K562 (cell line): ENCODE data around the gene ICA1L. TPM values are rescaled to one million over a fixed set of nuclear protein-coding genes. Genes with fewer than 3 reads are reported as not detected.

Experiments used
- ARID2 ChIP-seq: fragments of 450-650 bp; IDR thresholded peaks from 2 replicates; pipeline ENCODE4 v1.6.1; 2017; ENCODE audit warnings: antibody characterized with exemption, mild to moderate bottlenecking
- FOXK2 ChIP-seq, 2 experiments: fragments of 450-650 bp; IDR thresholded peaks in 1 of 2; conservative IDR thresholded peaks in 1 of 2; 2 replicates each; pipeline ENCODE4 v1.6.1; 2016; ENCODE audit warnings: low read depth in 2 of 2, mild to moderate bottlenecking in 1 of 2
- HMG20A ChIP-seq: fragments of 450-650 bp; formaldehyde crosslinking; conservative IDR thresholded peaks from 2 replicates; pipeline ENCODE4 v1.4.0; 2020; ENCODE audit warnings: mild to moderate bottlenecking, mixed read lengths
- NCOA1 ChIP-seq: fragments of 450-650 bp; IDR thresholded peaks from 2 replicates; pipeline ENCODE4 v1.6.1; 2016; ENCODE audit warnings: low read depth
- NFIX ChIP-seq: fragments of 250-450 bp; sonication (Bioruptor Pico); IDR thresholded peaks from 2 replicates; pipeline ENCODE4 v1.4.0; 2020; ENCODE audit warnings: low read depth, mild to moderate bottlenecking, moderate library complexity
- PATZ1 ChIP-seq: fragments of 250-450 bp; sonication (Bioruptor Pico); IDR thresholded peaks from 2 replicates; pipeline ENCODE4 v1.5.0; 2020; ENCODE audit warnings: mild to moderate bottlenecking, borderline replicate concordance
- POLR2G ChIP-seq: fragments of 200-400 bp; formaldehyde crosslinking; IDR thresholded peaks from 2 replicates; pipeline ENCODE4 v1.6.1; 2017; ENCODE audit warnings: low read depth, mild to moderate bottlenecking, antibody characterized with exemption, low read length, moderate library complexity
- PRDM10 ChIP-seq: fragments of 450-650 bp; IDR thresholded peaks from 2 replicates; pipeline ENCODE4 v1.6.1; 2018; ENCODE audit not compliant: partially characterized antibody
- PTRF ChIP-seq: fragments of 450-650 bp; IDR thresholded peaks from 2 replicates; pipeline ENCODE4 v1.6.1; 2016; ENCODE audit warnings: mild to moderate bottlenecking, missing genetic modification characterization, missing compliant biosample characterization
- ZBTB11 ChIP-seq, 3 experiments: fragments of 200-800 bp in 1 of 3; fragments of 250-450 bp in 1 of 3; fragments of 450-650 bp in 1 of 3; sonication (Bioruptor Pico) in 1 of 3; sonication (Bioruptor generic) in 1 of 3; formaldehyde crosslinking in 1 of 3; IDR thresholded peaks; 2 replicates each; pipeline versions ENCODE4 v1.6.1 to v1.8.0; 2016 to 2022; ENCODE audit warnings: mild to moderate bottlenecking in 2 of 3, missing genetic modification characterization in 2 of 3, missing compliant biosample characterization in 1 of 3, moderate library complexity in 1 of 3
- ZBTB9 ChIP-seq: fragments of 450-650 bp; formaldehyde crosslinking; IDR thresholded peaks from 2 replicates; pipeline ENCODE4 v1.4.0; 2020; ENCODE audit warnings: mild to moderate bottlenecking, moderate library complexity
- ZNF121 ChIP-seq: sonication (generic); formaldehyde crosslinking; conservative IDR thresholded peaks from 2 replicates; pipeline ENCODE4 v1.8.0; 2022; ENCODE audit warnings: missing genetic modification reagents
- ZNF134 ChIP-seq: fragments of 250-450 bp; sonication (Bioruptor Pico); conservative IDR thresholded peaks from 2 replicates; pipeline ENCODE4 v1.4.0; 2020
- ZNF174 ChIP-seq: fragments of 250-450 bp; sonication (Bioruptor Pico); IDR thresholded peaks from 2 replicates; pipeline ENCODE4 v1.4.0; 2020; ENCODE audit warnings: mild to moderate bottlenecking
- ZNF274 ChIP-seq: IDR thresholded peaks from 2 replicates; pipeline ENCODE4 v1.6.1; 2011; ENCODE audit warnings: low read depth, mild to moderate bottlenecking, low read length, moderate library complexity, borderline replicate concordance
- ZNF584 ChIP-seq: fragments of 200-800 bp; sonication (Bioruptor generic); IDR thresholded peaks from 2 replicates; pipeline ENCODE4 v1.6.1; 2016; ENCODE audit warnings: low read depth, mild to moderate bottlenecking, missing genetic modification characterization, missing compliant biosample characterization
- polyA plus RNA-seq, 8 experiments: library from polyadenylated mRNA; depleted of rRNA in 4 of 8; stranded (reverse) in 5 of 8; unstranded in 3 of 8; fragments of >200 nt; fragmentation: Nextera tagmentation in 2 of 8; fragmentation: Illumina TruSeq in 1 of 8; extraction: Ambion mirVana in 2 of 8; extraction: Trizol in 1 of 8; gene quantifications; 2 replicates each; pipeline versions ENCODE4 v1.2.1 to v1.2.3, GENCODE V29; 2011 to 2014; ENCODE audit warnings: inconsistent platforms in 1 of 8, missing spikeins in 1 of 8
- total RNA-seq, 7 experiments: library from RNA; depleted of rRNA in 6 of 7; stranded (reverse); fragments of >200 nt in 6 of 7; fragmentation: Illumina TruSeq in 2 of 7; extraction: Trizol in 2 of 7; gene quantifications; 2 replicates each; pipeline versions ENCODE4 v1.2.1 to v1.2.3, GENCODE V29; 2011 to 2021; ENCODE audit warnings: low replicate concordance in 1 of 7

ICA1L gene
- total and polyA plus RNA-seq, 9 of the 15 experiments (the other 6 are each of a cell fraction or from before 2014, with no cell fraction given), result 0.57 to 1.7 (median 1.1) TPM

GRCh38 chr2:202871300-202872141 is at the start of gene ICA1L (continued):
- TF ChIP-seq ZBTB11 (CRISPR knock-in tag; IDR thresholded peaks at IDR 0.05), result no peak
- TF ChIP-seq ZBTB9, result no peak
- TF ChIP-seq FOXK2 (conservative IDR thresholded peaks at IDR 0.05 in 1 of 2, IDR thresholded peaks at IDR 0.05 in 1 of 2; ENCODE audit: low read depth in 2 of 2), result no peak
- no peak for TF ChIP-seq ZNF134 (CRISPR knock-in tag)
- no peak for TF ChIP-seq ARID2
- no peak for TF ChIP-seq ZNF584 (CRISPR knock-in tag)
- TF ChIP-seq HMG20A (CRISPR knock-in tag), result no peak
- no peak for TF ChIP-seq ZNF174 (CRISPR knock-in tag)
- TF ChIP-seq POLR2G, result peak; percentile 83
- TF ChIP-seq NCOA1, result no peak
- TF ChIP-seq PRDM10, result no peak
- no peak for TF ChIP-seq ZNF274
- no peak for TF ChIP-seq PATZ1 (CRISPR knock-in tag)
- no peak for TF ChIP-seq ZNF121 (CRISPR knock-in tag)
- no peak for TF ChIP-seq NFIX (CRISPR knock-in tag)
- TF ChIP-seq PTRF (tag), result no peak
